Neural cell (in vitro differentiated cells): ENCODE results near the gene TAOK3.
"Not testable (repeated sequence)": the region's sequence is repeated elsewhere in the genome, so short reads cannot be mapped to it uniquely, and the experiment has no call there.

Source experiments
- CTCF ChIP-seq: fragments of 450-650 bp; IDR thresholded peaks from 2 replicates; pipeline ENCODE4 v1.5.1; 2014; ENCODE audit warnings: antibody characterized with exemption, mild to moderate bottlenecking, moderate library complexity; ENCODE audit not compliant: poor library complexity, severe bottlenecking
- EP300 ChIP-seq: fragments of 450-650 bp; conservative IDR thresholded peaks from 2 replicates; pipeline ENCODE4 v1.6.1; 2014; ENCODE audit warnings: antibody characterized with exemption, mild to moderate bottlenecking, moderate library complexity; ENCODE audit not compliant: poor library complexity, severe bottlenecking
- EZH2 ChIP-seq: fragments of 200-600, 300-800 bp; shearing (Covaris generic), sonication (generic); IDR thresholded peaks from 2 replicates; pipeline ENCODE4 v1.6.1; 2014; ENCODE audit warnings: antibody characterized with exemption, low read length, borderline replicate concordance, mild to moderate bottlenecking; ENCODE audit not compliant: insufficient read depth, poor library complexity, severe bottlenecking
- POLR2AphosphoS5 ChIP-seq: IDR thresholded peaks from 2 replicates; pipeline ENCODE4 v1.6.1; 2012
- RAD21 ChIP-seq: fragments of 450-650 bp; conservative IDR thresholded peaks from 2 replicates; pipeline ENCODE4 v1.6.1; 2014; ENCODE audit warnings: antibody characterized with exemption, mild to moderate bottlenecking, moderate library complexity
- REST ChIP-seq: IDR thresholded peaks from 2 replicates; pipeline ENCODE4 v1.6.1; 2012; ENCODE audit warnings: borderline replicate concordance
- TAF1 ChIP-seq: IDR thresholded peaks from 2 replicates; pipeline ENCODE4 v1.6.1; 2012; ENCODE audit warnings: low read depth

DNA sequence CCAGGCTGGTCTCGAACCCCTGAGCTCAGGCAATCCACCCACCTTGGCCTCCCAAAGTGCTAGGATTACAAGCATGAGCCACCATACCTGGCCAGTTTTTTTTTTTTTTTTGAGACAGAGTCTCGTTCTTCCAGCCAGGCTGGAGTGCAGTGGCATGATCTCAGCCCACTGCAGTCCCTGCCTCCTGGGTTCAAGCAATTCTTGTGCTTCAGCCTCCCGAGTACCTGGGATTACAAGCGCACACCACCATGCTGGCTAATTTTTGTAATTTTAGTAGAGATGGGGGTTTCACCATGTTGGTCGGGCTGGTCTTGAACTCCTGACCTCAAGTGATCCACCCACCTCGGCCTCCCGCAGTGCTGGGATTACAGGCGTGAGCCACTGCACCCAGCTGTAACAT lies 35.5 kb upstream of the TAOK3 start:
- TF ChIP-seq EZH2, CTCF, POLR2AphosphoS5, TAF1, REST, RAD21, EP300: not testable (repeated sequence)
